Activated CD4-positive, CD25-positive, alpha-beta regulatory T cell treated with anti-CD3 and anti-CD28 coated beads, Interleukin-2, amount 50 U/mL, for 24 hours (primary cell): Measurements from ENCODE around the gene ZMYND11.

Source experiments
- ATAC-seq, 2 donors: fragments of 150-1000 bp; cut with Tn5 transposase; one replicate each; pipeline ENCODE4 v1.10.0; 2021; ENCODE audit warnings: mild to moderate bottlenecking in 1 of 2, moderate library complexity in 1 of 2

ZMYND11 gene

DNA sequence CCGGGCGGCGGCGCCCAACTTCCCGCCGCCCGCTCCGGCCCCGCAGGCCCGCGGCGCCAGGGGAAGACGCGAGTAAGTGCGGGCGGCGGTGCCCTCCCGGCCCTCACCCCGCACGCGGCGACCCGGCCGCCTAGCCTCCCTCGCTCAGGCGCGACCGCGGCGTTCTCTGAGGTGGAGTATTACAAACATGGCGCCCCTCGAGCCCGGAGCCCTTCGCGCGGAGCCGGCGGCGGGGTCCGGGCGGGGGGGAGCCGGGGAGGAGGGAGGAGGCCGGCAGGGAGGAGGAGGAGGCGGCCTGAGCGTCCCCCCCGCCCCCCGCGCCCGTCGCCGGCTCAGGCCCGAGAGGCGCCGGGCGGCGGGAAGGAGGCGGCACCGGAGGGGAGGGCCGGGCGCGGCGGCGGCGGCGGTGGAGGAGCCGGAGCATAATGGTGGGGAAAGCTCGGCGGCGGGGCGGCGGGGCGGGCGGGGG lies at the start of gene ZMYND11:
TSS of gene ZMYND11 (plus strand) at position 324 of the 469 bp plus-strand sequence. CDS start 44,558 bp downstream, outside the sequence.
- peak; percentile 50 to 52 for ATAC-seq

DNA sequence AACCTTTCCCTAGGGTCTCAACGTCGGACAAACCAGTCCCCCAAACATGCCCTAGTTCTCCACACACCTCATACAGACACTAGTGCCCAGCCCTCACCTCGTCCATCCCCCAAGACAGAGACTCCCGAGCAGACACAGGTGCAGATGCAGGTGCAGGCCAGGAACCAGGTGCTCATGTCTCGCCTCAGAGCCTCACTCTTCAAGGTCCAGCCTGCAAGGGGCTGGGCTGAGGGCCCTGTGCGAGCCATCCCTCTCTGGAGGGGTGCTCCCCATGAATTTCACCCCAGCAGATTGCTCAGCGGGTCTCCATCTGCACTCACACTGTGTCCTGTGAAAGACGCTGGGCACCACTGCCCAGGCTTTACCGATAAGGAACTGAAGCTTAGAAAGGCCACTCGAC lies 49.2 kb upstream of the ZMYND11 start:
- no peak for ATAC-seq

DNA sequence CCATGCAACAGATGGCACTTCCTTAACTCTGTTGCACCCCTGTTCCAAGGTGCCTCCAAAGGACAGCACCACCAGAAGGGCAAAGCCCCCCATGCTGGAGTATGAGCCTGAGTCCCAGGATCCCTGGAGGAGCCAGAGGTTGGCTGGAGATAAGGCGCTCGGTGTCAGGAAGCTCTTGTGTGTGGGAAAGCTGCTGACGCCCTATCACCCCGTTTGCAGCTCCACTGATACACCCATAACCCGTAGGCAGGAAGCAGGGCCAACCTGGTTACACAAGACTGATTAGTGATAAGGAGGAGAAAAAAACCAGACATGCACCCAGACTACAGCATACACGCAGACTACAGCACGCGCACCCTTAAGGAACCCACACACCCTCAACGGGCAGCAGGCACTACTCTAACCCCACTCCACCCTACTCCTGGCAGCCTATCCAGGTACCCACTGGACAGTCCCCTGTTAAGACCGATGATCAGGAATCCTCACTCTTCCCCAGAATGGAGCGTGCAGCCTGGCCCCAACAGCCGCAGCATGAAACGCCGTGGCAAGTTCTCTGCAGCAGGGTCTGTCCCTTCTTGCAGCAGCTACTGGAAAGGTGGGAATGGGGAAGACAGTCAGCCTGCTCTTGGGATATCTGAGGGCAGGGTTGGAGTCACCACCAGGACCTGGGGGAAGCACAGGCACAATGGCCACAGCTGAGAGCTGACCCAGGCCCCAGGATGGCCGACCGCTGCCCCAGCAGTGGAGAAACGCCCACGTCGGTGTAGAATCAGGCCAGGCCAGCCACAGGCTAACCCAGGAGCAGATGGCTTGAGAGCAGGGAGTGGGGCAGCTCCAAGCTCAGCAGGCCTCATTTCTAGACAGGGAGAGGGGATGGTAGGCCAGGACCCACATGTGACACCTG lies 47.8 kb upstream of the ZMYND11 start:
- ATAC-seq = no peak

DNA sequence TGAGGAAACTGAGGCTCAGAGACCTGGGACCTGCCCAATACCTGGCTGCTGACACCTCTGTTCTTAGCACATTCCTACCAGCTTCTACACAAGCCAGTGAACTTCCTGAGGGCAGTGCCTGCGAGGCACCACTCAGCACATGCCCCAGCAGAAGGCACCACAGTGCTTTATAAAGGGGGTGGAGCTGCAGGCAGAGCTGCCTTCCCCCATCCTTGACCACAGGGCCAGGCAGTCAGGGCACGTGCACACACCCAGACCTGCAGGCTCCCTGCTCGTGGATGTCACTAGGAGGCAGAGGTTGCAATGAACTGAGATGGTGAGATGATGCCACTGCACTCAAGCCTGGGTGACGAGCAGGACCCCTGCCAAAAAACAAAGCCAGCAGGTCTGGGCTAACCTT lies 47.0 kb upstream of the ZMYND11 start:
- ATAC-seq = no peak

DNA sequence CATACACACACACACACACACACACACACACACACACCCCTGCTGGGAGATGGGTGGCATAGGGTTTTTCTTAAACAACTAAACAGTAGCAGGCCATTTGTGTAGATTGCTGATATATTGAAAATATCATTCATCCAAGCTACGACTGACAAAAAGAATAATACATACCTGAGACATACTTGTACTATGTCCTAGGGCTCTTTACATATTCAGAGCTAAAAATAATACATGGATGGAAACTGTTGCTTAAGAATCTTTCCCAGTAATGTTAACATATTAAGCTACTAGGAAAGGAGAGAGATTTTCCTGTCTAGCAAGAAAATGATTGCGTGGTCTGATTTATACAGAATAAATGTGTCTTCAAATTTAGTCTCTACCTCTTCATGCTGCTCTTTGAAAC lies 46.0 kb upstream of the ZMYND11 start:
- no peak for ATAC-seq

DNA sequence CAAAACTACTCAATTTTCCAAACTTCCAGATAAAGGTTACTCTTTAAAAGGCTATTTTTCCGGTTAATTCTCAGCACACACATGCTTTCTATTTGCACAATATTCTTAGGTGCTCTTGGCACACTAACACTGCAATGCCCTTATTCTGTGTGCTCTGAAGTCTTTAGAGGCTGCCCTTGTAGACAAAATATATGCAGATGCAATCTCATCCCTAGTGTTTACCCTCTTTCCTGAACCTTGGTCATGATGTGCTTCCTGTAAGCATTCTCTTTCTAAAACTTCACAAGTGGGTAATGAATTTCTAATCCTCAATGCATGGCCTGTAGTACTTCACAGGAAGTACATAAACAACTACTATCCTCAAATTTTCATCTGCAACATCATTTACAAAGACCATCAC lies 45.1 kb upstream of the ZMYND11 start:
- no peak for ATAC-seq

DNA sequence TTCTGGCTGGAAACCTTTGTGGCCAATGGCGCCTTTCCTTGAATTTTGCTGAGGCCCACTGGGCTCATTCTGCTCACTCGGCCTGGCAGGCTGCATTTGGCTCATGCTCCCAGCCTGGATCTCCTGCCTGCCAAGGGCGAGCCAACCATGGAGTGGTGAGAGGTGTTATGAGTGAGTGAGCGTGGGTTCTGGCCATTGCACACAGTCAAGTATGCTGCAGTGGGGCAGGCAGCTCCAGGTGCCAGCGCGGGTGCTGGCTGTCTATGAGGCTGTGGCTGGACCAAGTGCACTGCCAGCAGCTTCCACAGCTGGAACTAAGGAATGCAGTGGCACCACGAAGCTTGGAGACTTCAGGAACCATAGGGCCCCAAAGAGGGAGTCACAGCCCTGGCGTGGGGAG lies 43.9 kb upstream of the ZMYND11 start:
- no peak for ATAC-seq

DNA sequence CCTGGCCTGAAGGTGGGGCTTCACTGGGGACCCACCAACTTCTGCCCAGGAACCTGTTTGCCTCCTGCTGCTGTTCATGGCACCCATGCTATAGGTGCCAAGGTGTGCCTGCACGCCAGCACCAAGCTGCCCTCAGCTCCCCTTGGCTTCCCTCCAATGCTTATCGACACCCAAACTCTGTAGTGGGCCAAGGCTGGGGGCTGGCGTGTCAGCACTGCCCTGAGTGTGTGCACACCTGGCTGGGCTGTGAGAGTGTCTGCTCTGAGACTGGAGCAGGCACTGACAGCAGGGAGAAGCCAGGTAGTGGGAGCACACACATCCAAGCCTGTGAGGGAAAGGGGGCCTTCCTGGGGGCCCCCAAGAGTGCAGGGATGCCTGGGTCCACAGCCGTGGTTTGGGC lies 43.1 kb upstream of the ZMYND11 start:
- ATAC-seq = no peak

DNA sequence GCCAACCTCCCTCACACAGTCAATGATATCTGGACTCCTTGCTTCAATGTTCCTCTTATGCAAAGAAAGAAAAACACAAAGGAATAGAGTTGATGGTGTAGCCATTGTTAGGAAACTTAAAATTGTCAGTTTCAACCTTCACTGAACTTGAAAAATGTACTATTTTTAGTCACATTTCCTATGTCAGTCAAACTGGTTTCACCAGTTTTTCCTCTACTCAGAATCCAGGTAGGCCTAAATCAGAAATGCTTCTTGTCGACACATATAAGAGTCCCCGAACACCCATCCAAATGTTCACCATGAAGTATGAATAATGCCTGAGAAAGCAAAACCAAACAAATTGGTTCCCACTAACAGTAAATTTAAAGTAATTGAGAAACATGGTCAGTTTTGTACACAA lies 42.4 kb upstream of the ZMYND11 start:
- ATAC-seq = no peak

DNA sequence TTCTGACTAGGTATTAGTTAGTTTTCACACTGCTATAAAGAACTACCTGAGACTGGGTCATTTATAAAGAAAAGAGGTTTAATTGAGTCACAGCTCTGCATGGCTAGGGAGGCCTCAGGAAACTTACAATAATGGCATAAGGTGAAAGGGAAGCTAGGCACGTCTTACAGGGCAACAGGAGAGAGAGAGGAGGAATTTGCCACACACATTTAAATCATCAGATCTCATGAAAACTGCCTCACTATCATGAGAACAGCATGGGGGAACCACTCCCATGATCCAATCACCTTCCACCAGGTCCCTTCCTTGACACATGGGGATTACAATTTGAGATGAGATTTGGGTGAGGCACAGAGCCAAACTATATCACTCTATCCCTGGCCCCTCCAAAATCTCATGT lies 40.6 kb upstream of the ZMYND11 start:
- ATAC-seq = no peak

DNA sequence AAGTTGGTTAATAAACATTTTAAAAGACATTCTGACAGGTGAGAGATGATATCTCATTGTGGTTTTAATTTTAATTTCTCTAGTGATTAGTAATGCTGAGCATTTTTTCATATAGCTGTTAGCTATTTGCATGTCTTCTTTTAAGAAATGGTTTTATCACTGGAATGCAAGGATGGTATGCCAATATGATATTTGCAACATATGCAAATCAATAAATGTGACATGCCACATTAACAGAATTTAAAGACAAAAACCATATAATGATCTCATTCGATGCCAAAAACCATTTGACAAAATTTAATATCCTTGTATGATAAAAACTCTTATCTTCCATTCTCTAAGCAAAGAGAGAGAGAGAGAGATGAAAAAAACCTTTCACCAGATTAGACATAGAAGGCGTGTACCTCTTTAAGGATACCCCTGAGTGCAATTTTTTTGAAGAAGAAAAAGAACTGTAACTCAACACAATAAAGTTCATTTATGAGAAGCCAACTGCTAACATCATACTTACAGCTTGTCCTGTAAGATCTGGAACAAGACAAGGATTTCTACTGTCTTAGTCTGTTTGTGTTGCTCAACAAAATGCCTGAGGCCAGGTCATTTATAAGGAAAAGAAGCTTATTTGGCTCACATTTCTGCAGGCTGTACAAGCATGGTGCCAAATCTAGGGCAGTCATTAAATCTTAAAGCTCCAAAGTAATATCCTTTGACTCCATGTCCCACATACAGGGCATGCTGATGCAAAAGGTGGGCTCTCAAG lies 39.7 kb upstream of the ZMYND11 start:
- no peak for ATAC-seq

DNA sequence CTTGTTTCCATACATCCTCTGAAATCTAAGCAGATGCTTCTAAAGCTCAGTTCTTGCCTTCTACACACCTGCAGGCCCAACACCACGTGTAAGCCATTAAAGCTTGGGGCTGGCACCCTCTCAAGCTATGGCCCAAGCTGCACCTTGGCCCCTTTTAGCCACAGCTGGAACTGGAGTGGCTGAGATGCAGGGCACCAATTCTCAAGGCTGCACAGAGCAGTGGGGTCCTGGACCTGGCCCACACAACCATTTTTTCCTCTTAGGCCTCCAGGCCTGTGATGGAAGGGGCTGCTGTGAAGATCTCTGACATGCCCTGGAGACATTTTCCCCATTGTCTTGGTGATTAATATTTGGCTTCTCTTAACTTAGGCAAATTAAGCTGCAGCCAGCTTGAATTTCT lies 38.8 kb upstream of the ZMYND11 start:
- no peak for ATAC-seq

DNA sequence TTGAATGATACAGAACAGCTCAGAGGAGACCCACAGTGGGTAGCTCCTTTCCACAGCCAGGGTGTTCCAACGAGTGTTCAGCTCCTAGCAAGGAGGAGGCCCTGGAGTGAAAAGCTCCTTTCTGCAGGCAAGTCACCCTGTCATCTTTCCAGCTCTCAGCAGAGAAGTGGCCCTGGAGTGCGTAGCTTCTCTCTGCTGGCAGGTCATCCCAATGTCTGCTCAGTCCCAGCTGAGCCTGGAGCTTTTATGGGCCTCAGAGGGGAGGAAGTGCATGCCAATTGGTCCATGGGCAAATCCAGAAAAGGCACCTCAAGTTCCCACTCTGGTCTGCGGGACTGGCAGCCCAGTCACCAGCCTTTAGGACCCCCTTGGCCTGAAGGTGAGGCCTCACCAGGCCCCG lies 30.8 kb upstream of the ZMYND11 start:
- ATAC-seq = no peak

DNA sequence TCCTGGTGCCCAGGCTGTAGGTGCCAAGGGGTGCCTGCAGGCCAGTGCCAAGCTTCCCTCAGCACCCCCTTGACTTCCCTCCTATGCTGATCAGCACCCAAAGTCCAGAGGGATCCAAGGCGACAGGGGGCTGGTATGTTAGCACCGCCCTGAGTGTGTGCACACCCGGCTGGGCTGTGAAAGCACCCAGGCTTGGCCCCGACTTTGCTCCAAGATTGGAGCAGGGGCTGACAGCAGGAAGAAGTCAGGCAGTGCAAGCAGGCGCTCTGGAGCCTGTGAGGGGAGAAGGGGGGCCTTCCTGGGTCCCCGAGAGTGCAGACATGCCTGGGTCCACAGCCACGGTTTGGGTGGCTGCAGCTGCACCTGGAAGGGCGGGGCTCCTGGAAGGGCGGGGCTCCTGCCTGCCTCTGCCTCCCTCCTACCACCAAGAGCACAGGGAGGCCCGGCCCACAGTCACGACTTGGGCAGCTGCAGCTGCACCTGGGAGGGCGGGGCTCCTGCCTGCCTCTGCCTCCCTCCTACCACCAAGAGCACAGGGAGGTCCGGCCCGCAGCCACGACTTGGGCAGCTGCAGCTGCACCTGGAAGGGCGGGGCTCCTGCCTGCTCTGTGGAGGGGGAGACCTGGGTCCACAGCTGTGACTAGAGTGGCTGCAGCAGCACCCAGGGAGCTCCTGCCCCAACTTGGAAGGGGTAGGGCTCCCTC lies 30.2 kb upstream of the ZMYND11 start:
- no peak for ATAC-seq

DNA sequence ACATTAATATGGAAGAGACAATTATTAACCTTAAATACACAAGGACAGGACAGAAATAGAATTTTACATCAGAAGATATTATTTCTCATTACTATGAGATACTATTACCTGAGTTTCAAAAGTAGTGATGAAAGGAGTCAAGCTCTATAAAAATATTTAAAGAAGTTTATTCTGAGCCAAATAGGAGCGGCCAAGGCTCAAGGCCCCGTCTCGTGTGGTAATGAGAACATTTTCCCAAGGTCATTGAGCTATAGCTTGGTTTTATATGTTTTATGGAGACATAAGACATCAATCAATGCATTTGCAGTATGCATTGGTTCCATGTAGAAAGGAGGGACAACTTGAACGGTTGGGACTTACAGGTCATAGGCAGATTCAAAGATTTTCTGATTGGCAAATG lies 29.4 kb upstream of the ZMYND11 start:
- ATAC-seq = no peak

DNA sequence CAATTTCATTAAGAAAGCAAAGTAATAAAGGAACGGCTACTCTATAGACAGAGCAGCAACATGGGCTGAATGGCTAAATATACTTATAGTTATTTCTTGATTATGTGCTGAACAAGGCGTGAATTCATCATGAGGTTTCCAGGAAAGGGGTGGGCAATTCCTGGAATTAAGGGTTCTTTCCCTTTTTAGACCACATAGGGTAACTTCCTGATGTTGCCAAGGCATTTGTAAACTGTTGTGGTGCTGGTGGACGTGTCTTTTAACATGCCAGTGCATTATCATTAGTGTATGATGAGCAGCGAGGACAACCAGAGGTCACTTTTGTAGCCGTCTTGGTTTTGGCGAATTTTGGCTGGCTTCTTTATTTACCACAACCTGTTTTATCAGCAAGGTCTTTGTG lies 28.5 kb upstream of the ZMYND11 start:
- ATAC-seq = peak in 1 of 2 donors; percentile 36

DNA sequence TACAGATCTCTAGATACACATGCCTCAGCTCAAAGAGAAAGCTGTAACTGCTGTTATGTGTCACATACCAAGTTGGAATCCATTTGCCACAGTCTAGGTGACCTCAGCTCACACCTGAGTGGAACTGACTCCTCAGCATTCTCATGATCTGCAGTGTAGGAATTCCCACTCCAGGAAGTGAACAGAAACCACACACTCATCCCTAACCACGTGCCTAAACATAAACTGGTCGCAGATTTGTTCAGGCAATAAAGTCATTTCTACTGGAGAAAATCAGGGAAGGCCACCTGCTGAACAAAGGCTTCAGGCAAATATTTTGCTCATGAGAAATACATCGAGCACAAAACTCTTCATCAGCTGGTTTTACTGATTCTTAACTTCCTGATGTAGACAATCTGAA lies 23.0 kb upstream of the ZMYND11 start:
- no peak for ATAC-seq

DNA sequence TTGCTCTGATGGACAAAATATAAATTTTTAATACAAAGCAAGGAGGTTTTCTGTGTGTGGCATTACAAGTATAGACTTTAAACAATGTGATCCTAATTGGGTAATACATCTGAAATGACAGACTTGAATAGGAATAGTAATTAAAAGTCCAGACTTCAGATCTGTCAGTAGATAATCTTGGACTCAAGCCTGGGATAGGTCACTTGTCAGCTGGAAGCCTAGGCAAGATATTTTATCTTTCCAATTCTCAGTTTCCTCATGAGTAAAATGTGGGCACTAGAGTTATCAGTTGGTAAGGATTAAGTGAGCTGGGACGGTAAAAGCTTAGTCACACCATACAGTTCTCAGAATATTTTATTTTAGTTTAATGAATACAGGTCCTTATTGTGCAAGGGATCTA lies 10.4 kb upstream of the ZMYND11 start:
- ATAC-seq = no peak

DNA sequence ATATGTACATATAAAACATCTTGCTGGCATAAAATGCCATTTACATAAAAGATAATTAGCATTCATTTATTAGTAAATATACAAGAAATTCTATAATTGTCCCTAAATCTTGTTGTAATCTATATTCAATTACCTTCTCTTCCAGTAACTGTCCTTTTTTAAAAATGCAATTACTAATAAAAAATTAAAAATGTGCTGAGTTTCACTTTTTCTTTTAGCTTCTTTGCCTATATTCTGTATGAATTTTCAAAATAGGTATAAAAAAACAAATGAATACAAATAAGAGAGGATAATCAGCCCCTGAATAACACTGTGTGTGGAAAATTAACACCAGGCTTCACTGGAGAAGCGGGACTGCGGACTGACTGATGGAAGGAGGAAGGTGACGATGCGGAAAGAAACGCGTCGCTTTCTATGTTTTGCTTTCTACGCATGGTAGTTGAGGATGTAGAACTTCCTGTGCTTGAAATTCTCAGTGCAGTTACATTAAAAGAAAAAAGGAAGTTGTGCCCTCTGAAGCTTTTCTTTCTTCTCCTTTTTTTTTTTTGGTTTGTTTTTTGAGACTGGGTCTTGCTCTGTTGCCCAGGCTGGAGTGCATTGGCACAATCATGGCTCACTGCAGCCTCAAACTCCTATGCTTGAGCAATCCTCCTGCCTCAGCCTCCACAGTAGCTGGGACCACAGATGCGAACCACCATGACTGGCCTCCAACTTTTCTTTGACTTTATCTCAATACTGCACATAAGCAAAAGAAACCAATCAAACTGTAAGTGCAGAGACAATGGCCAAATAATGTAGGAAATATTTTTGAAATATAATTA lies 7.4 kb upstream of the ZMYND11 start:
- ATAC-seq = peak; percentile 49 to 56

DNA sequence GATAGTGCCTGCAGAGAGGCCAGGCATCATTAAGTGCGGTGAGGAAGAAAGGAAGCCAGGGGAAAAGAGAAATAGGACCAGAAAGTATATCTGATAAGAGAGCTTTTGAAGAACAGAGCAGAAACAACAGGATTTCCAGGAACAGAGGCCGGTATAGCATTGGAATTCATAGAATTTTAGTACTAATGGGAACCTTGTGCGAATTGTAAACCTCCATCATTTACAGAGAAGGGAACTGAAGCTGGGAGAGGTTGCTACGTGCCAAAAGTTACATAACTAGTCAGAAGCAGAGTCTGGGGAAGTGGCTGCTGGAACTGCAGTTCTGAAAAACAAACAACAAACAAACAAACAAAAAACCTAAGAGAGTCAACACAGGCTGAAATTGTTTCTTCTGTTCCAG lies 5.4 kb upstream of the ZMYND11 start:
- ATAC-seq = no peak

DNA sequence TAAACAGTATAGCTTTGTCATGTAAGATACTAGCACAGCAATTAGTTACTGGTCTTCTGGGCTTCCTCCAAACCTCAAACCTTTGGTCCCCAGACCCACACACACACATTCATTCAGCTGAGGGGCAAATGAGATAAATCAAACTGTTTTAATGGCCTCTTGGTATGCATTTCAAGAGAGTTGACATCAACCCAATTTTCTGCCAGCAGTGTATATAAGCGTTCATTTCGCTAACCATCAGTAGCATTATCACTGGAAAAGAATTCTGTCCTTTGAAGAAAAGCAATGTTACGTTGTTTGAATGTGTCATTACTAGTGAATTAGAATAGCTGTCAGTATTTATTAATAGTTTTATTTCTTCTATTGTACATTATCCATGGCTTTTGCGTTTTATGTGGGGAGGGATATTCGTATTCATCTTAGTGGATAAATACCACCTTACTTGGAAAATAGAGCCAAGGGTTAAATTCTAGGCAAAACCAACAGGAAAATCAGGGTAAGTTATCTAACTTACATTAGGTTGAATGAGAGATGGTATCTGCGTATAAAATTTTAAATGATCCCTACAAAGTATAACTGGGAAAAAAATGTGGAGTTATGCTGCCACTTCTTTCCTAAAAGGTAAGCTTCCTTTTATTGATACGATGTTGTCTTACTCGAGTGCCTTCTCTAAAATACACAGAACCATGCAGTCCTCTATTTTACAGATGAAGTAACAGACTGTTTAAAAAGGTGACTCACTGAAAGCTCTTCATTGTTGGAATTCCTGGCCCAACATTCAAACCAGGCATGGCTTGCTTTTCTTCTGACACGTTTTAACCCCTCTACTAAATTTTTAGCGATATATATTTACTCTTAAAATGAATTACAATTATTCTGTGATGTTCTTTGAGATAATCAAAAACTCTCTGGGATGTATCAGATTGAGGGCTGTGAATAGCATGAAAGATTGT lies 2.0 kb upstream of the ZMYND11 start:
- ATAC-seq = no peak
